Superior temporal gyrus (tissue), 1 donor: ENCODE measurements around the gene PARP2.

Experiments used
- DNase-seq: peaks from one replicate; pipeline ENCODE4 v3.0.0-alpha.2; 2016; ENCODE audit errors: extremely low spot score

The PARP2 gene

DNA sequence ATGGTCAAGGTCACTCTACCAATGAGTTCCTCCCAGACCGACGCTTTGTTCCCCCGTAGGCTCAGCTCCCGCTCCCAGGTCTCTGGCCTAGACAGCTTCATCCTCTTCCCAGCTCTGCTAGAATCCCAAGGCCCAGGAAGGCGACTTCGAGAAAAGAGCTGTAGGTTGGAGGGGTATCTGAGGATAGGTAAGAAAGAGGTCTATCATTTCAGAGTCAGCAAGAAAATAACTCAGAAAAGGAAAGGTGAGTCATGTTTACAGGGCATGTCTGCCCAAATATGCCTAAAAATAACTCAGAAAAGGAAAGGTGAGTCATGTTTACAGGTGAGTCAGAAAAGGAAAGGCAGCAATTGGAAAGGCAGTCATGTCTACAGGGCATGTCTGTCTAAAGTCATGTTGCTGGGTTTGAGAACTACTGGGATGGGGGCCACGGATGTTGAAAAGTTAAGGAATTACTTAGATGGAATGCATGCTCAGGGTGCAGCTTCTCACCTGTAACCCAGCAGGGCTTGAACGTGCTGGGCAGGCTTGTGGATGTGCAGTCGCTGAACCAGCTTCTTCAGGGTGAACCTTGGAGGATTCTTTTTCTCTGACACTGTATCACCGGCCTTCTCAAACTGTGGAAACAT lies 57.6 kb downstream of the PARP2 start:
- no peak for DNase-seq

DNA sequence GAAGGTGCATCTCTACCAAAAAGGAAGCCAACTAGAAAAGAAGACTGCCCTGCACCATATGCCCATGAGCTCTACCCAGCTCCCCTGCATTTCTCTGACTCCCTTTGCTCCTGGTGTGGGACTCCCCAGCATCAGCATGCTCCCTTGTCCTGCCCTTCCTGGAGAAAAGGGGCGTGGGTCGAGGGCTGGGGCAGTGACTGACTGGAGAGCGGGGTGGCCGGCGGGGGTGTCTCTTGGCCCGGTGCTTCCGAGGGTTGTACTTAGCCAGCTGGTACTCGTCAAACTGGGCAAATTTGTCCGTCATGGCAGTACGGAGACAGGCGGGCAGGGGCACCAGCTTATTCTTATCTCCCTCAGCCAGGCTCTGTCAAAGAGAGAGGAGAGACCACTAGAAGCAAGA lies 60.1 kb downstream of the PARP2 start:
- DNase-seq: no peak
